Measurements from ENCODE around the gene ANO4. TPM values are rescaled to one million over a fixed set of nuclear protein-coding genes. Genes with fewer than 3 reads are reported as not detected.
A peak's percentile ranks its signal among the peaks of the same experiment; 100 is the strongest.

The ANO4 gene
- polyA plus RNA-seq, 1 donor (not counting 4 experiments of a cell fraction or from before 2014, with no cell fraction given), result 18.1 TPM

DNA sequence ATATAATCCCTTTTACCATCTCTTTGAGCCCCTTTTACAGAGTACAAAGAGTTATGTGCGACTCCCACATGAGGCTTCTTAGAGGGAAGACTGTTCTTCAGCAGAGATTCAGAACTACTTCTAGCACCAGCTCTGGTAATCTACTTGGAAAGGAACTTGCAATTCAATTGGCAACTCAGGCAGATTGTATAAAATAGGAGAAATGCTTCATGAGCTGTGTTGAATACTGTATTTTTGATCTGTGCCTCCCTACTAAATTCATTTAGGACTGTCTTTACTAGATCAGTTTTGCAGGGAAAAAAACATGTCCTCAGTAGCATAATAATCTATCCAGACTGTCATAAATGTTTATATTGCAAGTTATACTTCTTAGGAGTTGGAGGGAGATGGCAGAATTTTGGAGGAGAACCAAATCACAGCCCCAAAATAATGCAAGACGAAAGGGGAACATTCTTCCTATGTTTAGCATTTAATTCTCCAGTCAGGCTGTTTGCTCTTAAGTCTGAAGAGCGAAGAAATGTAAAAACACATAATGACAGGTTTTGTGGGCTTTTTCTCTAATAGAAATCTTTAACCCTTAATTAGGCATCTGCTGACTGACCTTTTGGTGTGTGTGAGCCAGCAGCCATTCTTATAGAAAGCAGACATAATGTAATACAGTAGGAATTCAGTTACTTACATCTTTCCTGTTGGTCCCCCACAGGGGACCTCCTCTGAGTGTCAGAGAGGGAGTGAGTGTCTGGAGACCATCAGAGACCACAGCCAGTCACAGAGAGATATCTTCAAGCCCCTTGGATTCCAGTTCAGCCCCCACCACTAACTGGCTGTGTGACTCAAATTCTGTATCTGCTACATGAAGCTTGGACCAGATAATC is 3.9 kb downstream of the ANO4 start:
- Histone ChIP-seq H3K79me2 (ENCODE audit: control insufficient read depth, insufficient read depth, low read length) (no peaks in the 10 kb centered on the region), H3K4me2 (ENCODE audit: control insufficient read depth, extremely low read depth, insufficient read depth, low read depth, low read length) (no peak overlapping the region), H3K9me3 (ENCODE audit: control insufficient read depth, low read depth, low read length) (no peaks in the 10 kb centered on the region), H3K27ac (ENCODE audit: control insufficient read depth, insufficient read depth, low read length) (peak overlapping the region; percentile 4), H3K4me1 (ENCODE audit: control insufficient read depth, extremely low read depth, insufficient read depth, low read length) (peaks cover 23% of the 10 kb centered on the region), H3K36me3 (ENCODE audit: control insufficient read depth in 2 of 2, extremely low read depth in 1 of 2, insufficient read depth in 2 of 2, low read length in 2 of 2) (no peaks in the 10 kb centered on the region), H4K20me1 (ENCODE audit: control insufficient read depth, extremely low read depth, insufficient read depth, low read length) (no peaks in the 10 kb centered on the region), H3K9ac (ENCODE audit: control insufficient read depth, extremely low read depth, insufficient read depth, low read length) (no peak overlapping the region), H2AFZ (ENCODE audit: control insufficient read depth, low read length) (no peak overlapping the region), H3K4me3 (ENCODE audit: control insufficient read depth in 2 of 3, extremely low read depth in 1 of 3, insufficient read depth in 2 of 3, low read depth in 1 of 3, low read length in 3 of 3) (no peak overlapping the region), H3K9me1 (ENCODE audit: control insufficient read depth, extremely low read depth, insufficient read depth, low read length) (no peaks in the 10 kb centered on the region), H3K27me3 (ENCODE audit: control insufficient read depth, extremely low read depth, insufficient read depth, low read length) (no peaks in the 10 kb centered on the region)
- no peak for DNase-seq (ENCODE audit: low read depth, low spot score)
- FAIRE-seq, result no peak
- TF ChIP-seq, protein P1, sequence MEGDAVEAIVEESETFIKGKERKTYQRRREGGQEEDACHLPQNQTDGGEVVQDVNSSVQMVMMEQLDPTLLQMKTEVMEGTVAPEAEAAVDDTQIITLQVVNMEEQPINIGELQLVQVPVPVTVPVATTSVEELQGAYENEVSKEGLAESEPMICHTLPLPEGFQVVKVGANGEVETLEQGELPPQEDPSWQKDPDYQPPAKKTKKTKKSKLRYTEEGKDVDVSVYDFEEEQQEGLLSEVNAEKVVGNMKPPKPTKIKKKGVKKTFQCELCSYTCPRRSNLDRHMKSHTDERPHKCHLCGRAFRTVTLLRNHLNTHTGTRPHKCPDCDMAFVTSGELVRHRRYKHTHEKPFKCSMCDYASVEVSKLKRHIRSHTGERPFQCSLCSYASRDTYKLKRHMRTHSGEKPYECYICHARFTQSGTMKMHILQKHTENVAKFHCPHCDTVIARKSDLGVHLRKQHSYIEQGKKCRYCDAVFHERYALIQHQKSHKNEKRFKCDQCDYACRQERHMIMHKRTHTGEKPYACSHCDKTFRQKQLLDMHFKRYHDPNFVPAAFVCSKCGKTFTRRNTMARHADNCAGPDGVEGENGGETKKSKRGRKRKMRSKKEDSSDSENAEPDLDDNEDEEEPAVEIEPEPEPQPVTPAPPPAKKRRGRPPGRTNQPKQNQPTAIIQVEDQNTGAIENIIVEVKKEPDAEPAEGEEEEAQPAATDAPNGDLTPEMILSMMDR (optimal IDR thresholded peaks at IDR 0.05 in 1 of 3, IDR thresholded peaks at IDR 0.05 in 1 of 3, conservative IDR thresholded peaks at IDR 0.05 in 1 of 3; ENCODE audit: extremely low read depth in 1 of 3, insufficient read depth in 2 of 3, low read length in 3 of 3), result no peak
- TF ChIP-seq EZH2 (IDR thresholded peaks at IDR 0.05; ENCODE audit: low read length), result no peak
- dilution Hi-C loops (cut with MboI; ENCODE audit: extremely low pct_ligation_motif_present, low sequenced_read_pairs), result no loop called here

DNA sequence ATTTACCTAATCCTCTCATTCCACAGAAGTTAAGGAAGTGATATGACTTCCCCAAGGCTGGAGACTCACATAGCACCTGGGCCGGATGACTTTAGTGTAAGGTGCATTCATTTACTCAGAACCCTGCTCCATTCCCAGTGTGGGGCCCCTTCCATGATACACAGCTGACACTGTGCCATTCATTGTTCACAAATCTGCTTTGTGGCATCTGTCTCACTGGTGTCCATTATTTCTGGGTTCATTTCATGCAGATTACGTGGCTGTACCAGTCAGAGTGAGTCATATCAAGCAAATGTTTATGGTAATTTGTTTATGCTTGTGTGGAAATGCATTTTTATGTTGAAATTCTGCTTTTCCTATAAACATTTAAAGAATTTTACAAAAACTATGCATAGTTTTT is 5.2 kb downstream of the ANO4 start:
- no peaks in the 10 kb centered on the region for H3K9me1 ChIP-seq (ENCODE audit: control insufficient read depth, extremely low read depth, insufficient read depth, low read length)
- no peaks in the 10 kb centered on the region for H3K36me3 ChIP-seq (ENCODE audit: control insufficient read depth in 2 of 2, extremely low read depth in 1 of 2, insufficient read depth in 2 of 2, low read length in 2 of 2)
- H3K27me3 ChIP-seq (ENCODE audit: control insufficient read depth, extremely low read depth, insufficient read depth, low read length), result no peaks in the 10 kb centered on the region
- dilution Hi-C loops (cut with MboI; ENCODE audit: extremely low pct_ligation_motif_present, low sequenced_read_pairs), result no loop called here
- peaks cover 15% of the 10 kb centered on the region for H3K4me1 ChIP-seq (ENCODE audit: control insufficient read depth, extremely low read depth, insufficient read depth, low read length)
- no peaks in the 10 kb centered on the region for H4K20me1 ChIP-seq (ENCODE audit: control insufficient read depth, extremely low read depth, insufficient read depth, low read length)
- H3K4me2 ChIP-seq (ENCODE audit: control insufficient read depth, extremely low read depth, insufficient read depth, low read depth, low read length), result no peak overlapping the region
- no peak overlapping the region for H3K9ac ChIP-seq (ENCODE audit: control insufficient read depth, extremely low read depth, insufficient read depth, low read length)
- no peak overlapping the region for H2AFZ ChIP-seq (ENCODE audit: control insufficient read depth, low read length)
- no peak overlapping the region for H3K4me3 ChIP-seq (ENCODE audit: control insufficient read depth in 2 of 3, extremely low read depth in 1 of 3, insufficient read depth in 2 of 3, low read depth in 1 of 3, low read length in 3 of 3)
- no peak for TF ChIP-seq EZH2 (IDR thresholded peaks at IDR 0.05; ENCODE audit: low read length)
- TF ChIP-seq, protein P1 (optimal IDR thresholded peaks at IDR 0.05 in 1 of 3, IDR thresholded peaks at IDR 0.05 in 1 of 3, conservative IDR thresholded peaks at IDR 0.05 in 1 of 3; ENCODE audit: extremely low read depth in 1 of 3, insufficient read depth in 2 of 3, low read length in 3 of 3), result no peak
- no peaks in the 10 kb centered on the region for H3K79me2 ChIP-seq (ENCODE audit: control insufficient read depth, insufficient read depth, low read length)
- peak; percentile 70 for FAIRE-seq
- H3K9me3 ChIP-seq (ENCODE audit: control insufficient read depth, low read depth, low read length), result no peaks in the 10 kb centered on the region
- DNase-seq (ENCODE audit: low read depth, low spot score), result peak; percentile 52
- H3K27ac ChIP-seq (ENCODE audit: control insufficient read depth, insufficient read depth, low read length), result peak overlapping the region; percentile 33

Measured in keratinocyte (primary cell).